ENCODE data around the gene ABCF3. TPM values are rescaled to one million over a fixed set of nuclear protein-coding genes. Genes with fewer than 3 reads are reported as not detected.
A peak's percentile ranks its signal among the peaks of the same experiment; 100 is the strongest.

The ABCF3 gene
- polyA plus RNA-seq, 3 donors from 2014 or later: 19.1 to 47.1 (median 28.9) TPM

DNA sequence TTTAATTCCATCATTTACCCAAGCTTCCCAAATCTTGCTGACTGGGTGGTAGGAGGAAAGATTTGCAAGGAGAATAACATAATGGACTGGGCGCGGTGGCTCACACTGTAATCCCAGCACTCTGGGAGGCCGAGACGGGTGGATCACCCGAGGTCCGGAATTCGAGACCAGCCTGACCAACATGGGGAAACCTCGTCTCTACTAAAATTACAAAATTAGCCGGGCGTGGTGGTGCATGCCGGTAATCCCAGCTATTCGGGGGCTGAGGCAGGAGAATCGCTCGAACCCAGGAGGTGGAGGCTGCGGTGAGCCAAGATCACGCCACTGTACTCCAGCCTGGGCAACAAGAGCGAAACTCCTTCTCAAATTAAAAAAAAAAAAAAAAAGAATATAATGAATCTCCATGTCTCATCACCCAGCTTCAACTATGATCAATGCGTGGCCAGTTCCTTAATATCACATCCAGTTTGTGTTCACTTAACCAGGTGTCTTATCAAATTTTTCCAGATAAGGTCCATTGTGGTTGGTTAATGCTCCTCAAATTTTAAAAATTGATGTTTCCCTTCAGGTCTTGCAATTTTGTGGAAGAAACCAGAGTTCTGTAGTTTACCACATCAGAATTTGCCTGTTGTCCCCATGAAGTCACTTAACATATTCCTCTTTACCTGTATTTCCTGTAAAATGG lies 1.3 kb upstream of the ABCF3 start:
- Mint-ChIP-seq H3K4me1 (peaks cover 34 to 41% of the 10 kb centered on the region in 2 donors), H3K27me3 (ENCODE audit: low read depth in 3 of 3) (peaks cover 5 to 10% (median 8%) of the 10 kb centered on the region in 3 donors), H3K9me3 (no peaks in the 10 kb centered on the region), H3K27ac (peak overlapping the region; percentile 67 to 99 (median 92)), H3K36me3 (peaks cover 7 to 42% (median 17%) of the 10 kb centered on the region in 3 donors), H3K4me3 (peak overlapping the region; percentile 96 to 99 (median 97))
- no peak for DNase-seq

GRCh38 chr3:184185461-184186183 lies 377 bp upstream of the ABCF3 start:
- peak overlapping the region; percentile 89 to 99 (median 96) for H3K27ac Mint-ChIP-seq
- peaks cover 10 to 42% (median 21%) of the 10 kb centered on the region in 3 donors for H3K36me3 Mint-ChIP-seq
- H3K4me1 Mint-ChIP-seq: peaks cover 37 to 48% of the 10 kb centered on the region in 2 donors
- peak; percentile 99 to 100 (median 100) for DNase-seq
- H3K9me3 Mint-ChIP-seq: no peaks in the 10 kb centered on the region
- H3K4me3 Mint-ChIP-seq: peak overlapping the region; percentile 96 to 99 (median 97)
- peaks cover 5 to 10% (median 8%) of the 10 kb centered on the region in 3 donors for H3K27me3 Mint-ChIP-seq (ENCODE audit: low read depth in 3 of 3)

DNA sequence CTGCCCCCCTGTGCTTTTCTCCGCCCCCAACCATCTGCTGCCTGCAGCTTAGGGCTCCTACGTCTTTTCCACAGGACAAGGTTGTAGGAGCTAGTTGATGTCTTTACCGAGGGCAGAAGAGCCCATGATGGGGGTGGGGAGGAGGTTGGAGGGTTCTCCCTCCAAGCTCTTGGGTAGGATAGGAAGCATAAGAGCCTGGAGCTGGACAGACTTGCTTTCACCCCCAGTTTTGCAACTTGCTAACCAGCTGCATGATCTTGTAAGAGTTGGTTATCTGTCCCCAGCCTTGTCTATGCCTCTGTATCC lies 856 bp downstream of the ABCF3 start:
- H3K9me3 Mint-ChIP-seq: no peaks in the 10 kb centered on the region
- H3K27ac Mint-ChIP-seq: peak overlapping the region; percentile 47 to 99 (median 93)
- no peak for DNase-seq
- peaks cover 5 to 10% (median 8%) of the 10 kb centered on the region in 3 donors for H3K27me3 Mint-ChIP-seq (ENCODE audit: low read depth in 3 of 3)
- H3K36me3 Mint-ChIP-seq: peaks cover 10 to 39% (median 13%) of the 10 kb centered on the region in 3 donors
- H3K4me1 Mint-ChIP-seq: peaks cover 37 to 48% of the 10 kb centered on the region in 2 donors
- H3K4me3 Mint-ChIP-seq: peak overlapping the region; percentile 96 to 99 (median 97)

DNA sequence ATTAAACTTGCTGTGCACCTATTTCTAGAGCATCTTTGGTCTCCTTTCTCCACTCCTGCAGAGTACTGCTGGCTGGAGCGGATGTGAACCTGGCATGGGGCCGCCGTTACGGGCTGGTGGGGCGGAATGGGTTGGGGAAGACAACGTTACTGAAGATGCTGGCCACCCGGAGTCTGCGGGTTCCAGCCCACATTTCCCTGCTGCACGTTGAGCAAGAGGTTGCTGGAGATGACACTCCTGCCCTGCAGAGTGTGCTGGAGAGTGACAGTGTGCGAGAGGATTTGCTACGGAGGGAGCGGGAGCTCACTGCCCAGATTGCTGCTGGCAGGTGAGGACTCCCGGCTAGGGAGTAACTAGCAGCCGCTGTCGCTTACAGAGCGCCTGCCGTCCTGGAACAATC lies 2.1 kb downstream of the ABCF3 start:
- Mint-ChIP-seq H3K27me3 (ENCODE audit: low read depth in 3 of 3) (peaks cover 5 to 10% (median 8%) of the 10 kb centered on the region in 3 donors), H3K27ac (peak overlapping the region in 1 of 6 donors; percentile 89), H3K36me3 (peaks cover 10 to 40% (median 15%) of the 10 kb centered on the region in 3 donors), H3K4me3 (peak overlapping the region in 3 of 5 donors; percentile 21 to 42 (median 29)), H3K9me3 (no peaks in the 10 kb centered on the region), H3K4me1 (peaks cover 37 to 48% of the 10 kb centered on the region in 2 donors)
- DNase-seq: no peak

DNA sequence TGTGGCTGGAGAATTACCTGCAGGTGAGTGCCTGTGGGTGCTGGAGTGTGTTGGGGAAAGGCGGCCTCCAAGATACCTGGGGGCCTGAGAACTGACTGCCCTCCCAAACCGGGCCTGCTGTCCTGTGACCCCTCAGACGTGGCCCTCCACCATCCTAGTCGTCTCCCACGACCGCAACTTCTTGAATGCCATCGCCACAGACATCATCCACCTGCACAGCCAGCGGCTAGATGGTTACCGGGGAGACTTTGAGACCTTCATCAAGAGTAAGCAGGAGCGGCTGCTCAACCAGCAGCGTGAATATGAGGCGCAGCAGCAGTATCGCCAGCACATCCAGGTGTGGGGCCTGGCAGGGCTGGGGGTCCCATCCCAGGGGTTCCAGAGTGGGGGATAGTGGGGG lies 3.4 kb downstream of the ABCF3 start:
- H3K27ac Mint-ChIP-seq: peak overlapping the region in 1 of 6 donors; percentile 17
- peaks cover 5 to 10% (median 8%) of the 10 kb centered on the region in 3 donors for H3K27me3 Mint-ChIP-seq (ENCODE audit: low read depth in 3 of 3)
- no peak overlapping the region for H3K4me3 Mint-ChIP-seq
- peaks cover 12 to 42% (median 17%) of the 10 kb centered on the region in 3 donors for H3K36me3 Mint-ChIP-seq
- H3K4me1 Mint-ChIP-seq: peaks cover 37 to 48% of the 10 kb centered on the region in 2 donors
- no peak for DNase-seq
- no peaks in the 10 kb centered on the region for H3K9me3 Mint-ChIP-seq

DNA sequence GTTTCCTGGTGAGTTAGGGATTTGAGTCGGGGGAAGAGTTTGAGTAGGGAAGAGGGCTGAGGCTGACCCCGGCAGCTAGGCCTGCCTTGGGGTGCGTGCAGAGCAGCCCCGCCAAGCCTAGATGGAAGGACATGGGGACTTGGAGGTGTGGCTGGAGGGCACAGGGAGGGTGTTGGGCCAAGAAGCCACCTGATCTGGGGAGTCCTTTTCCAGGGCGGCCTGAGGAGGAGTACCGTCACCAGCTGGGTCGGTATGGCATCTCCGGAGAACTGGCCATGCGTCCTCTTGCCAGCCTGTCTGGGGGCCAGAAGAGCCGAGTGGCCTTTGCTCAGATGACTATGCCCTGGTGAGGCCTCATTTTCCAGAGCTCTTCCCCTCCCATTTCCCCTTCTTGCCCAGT lies 6.9 kb downstream of the ABCF3 start:
- Mint-ChIP-seq H3K4me3 (no peak overlapping the region), H3K27ac (no peak overlapping the region), H3K27me3 (ENCODE audit: low read depth in 3 of 3) (peaks cover 0 to 2% (median 2%) of the 10 kb centered on the region in 3 donors), H3K36me3 (peaks cover 12 to 48% (median 22%) of the 10 kb centered on the region in 3 donors), H3K9me3 (no peaks in the 10 kb centered on the region), H3K4me1 (peaks cover 9 to 18% of the 10 kb centered on the region in 2 donors)
- no peak for DNase-seq

GRCh38 chr3:184193991-184194539 lies 8.1 kb downstream of the ABCF3 start:
- Mint-ChIP-seq H3K4me3 (no peak overlapping the region), H3K4me1 (peaks cover 3 to 9% of the 10 kb centered on the region in 2 donors), H3K9me3 (no peaks in the 10 kb centered on the region), H3K27ac (peak overlapping the region in 1 of 6 donors; percentile 8), H3K27me3 (ENCODE audit: low read depth in 3 of 3) (peaks cover 0 to 2% (median 2%) of the 10 kb centered on the region in 3 donors), H3K36me3 (peaks cover 12 to 43% (median 22%) of the 10 kb centered on the region in 3 donors)
- no peak for DNase-seq

DNA sequence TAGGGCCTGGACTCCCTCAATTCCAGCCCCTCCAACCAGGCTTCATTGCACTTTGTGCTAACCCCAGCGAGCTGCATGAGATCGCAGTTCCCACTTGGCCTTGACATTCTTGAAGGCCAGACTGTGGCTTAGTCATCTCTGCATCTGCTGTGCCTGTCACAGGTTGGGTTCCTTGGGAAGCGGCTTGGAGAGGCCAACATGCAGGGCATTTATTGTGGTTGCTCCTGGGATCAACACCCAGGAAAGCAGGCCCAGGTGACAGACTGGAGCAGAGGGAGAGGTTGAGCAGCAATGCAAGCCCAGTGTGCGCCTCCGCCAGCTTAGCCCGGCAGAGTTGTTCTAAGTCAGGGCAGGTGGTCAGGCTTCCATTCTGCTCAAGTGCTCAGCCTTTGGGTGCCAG lies 10.5 kb downstream of the ABCF3 start:
- H3K36me3 Mint-ChIP-seq: peaks cover 8 to 27% (median 17%) of the 10 kb centered on the region in 3 donors
- H3K27ac Mint-ChIP-seq: peak overlapping the region in 1 of 6 donors; percentile 64
- no peak overlapping the region for H3K4me3 Mint-ChIP-seq
- no peak for DNase-seq
- H3K9me3 Mint-ChIP-seq: no peaks in the 10 kb centered on the region
- peaks cover 0 to 2% (median 2%) of the 10 kb centered on the region in 3 donors for H3K27me3 Mint-ChIP-seq (ENCODE audit: low read depth in 3 of 3)
- no peaks in the 10 kb centered on the region for H3K4me1 Mint-ChIP-seq

GRCh38 chr3:184198509-184198908 lies 12.5 kb downstream of the ABCF3 start:
- Mint-ChIP-seq H3K27ac (no peak overlapping the region), H3K9me3 (no peaks in the 10 kb centered on the region), H3K27me3 (ENCODE audit: low read depth in 3 of 3) (peaks cover 2% of the 10 kb centered on the region in 3 donors), H3K36me3 (peaks cover 0 to 13% (median 12%) of the 10 kb centered on the region in 3 donors), H3K4me1 (no peaks in the 10 kb centered on the region), H3K4me3 (no peak overlapping the region)
- no peak for DNase-seq

DNA sequence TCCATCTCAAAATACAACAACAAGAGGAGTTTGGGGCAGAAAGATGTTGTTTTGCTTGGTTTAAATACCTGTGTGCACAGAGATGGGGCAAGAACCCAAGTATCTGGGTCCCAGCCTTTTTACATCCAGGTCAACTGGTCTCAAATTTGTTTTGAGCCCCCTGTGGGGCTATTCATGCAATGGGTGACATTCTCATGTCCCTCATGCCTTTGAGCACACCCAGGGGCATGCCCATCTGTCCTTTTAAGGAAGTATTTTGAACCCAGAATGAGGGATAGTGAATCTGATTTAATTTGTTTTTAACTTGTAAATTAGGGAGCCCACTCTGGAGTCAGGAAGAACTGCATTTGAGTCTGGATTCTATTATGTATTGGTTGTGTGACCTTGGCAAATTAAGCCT lies 14.8 kb downstream of the ABCF3 start:
- Mint-ChIP-seq H3K4me1 (no peaks in the 10 kb centered on the region), H3K9me3 (no peaks in the 10 kb centered on the region), H3K27ac (no peak overlapping the region), H3K27me3 (ENCODE audit: low read depth in 3 of 3) (peaks cover 2 to 4% (median 2%) of the 10 kb centered on the region in 3 donors), H3K4me3 (no peak overlapping the region), H3K36me3 (peaks cover 0 to 2% (median 0%) of the 10 kb centered on the region in 3 donors)
- no peak for DNase-seq

GRCh38 chr3:184203526-184203925 lies 17.5 kb downstream of the ABCF3 start:
- Mint-ChIP-seq H3K4me1 (no peaks in the 10 kb centered on the region), H3K36me3 (no peaks in the 10 kb centered on the region), H3K4me3 (no peak overlapping the region), H3K27me3 (ENCODE audit: low read depth in 3 of 3) (peaks cover 2 to 4% (median 2%) of the 10 kb centered on the region in 3 donors), H3K9me3 (no peaks in the 10 kb centered on the region), H3K27ac (no peak overlapping the region)
- DNase-seq: no peak

- Mint-ChIP-seq H3K4me1 (no peaks in the 10 kb centered on the region), H3K4me3 (no peak overlapping the region), H3K27me3 (ENCODE audit: low read depth in 3 of 3) (peaks cover 0 to 6% (median 4%) of the 10 kb centered on the region in 3 donors), H3K36me3 (no peaks in the 10 kb centered on the region), H3K9me3 (no peaks in the 10 kb centered on the region), H3K27ac (no peak overlapping the region)
- no peak for DNase-seq
Observed at GRCh38 chr3:184209146-184209923, 23.3 kb downstream of the ABCF3 start.

DNA sequence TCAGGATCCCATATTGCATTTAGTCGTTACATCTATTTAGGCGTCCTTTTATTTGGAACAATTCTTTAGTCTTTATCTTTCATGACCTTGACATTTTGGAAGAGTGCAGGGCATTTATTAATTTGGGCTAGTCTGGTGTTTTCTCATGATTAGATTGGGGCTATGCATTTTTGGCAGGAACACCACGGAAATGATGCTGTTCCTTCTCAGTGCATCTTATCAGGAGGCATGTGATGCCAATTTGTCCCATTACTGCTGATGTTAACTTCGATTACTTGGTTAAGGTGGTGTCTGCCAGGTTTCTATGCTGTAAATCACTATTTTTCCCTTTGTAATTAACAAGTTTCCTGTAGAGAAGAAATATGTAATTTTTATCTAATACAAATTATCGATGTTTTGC lies 25.3 kb downstream of the ABCF3 start:
- no peak for DNase-seq
- H3K27me3 Mint-ChIP-seq (ENCODE audit: low read depth in 3 of 3): peaks cover 0 to 7% (median 4%) of the 10 kb centered on the region in 3 donors
- no peaks in the 10 kb centered on the region for H3K9me3 Mint-ChIP-seq
- no peaks in the 10 kb centered on the region for H3K36me3 Mint-ChIP-seq
- H3K27ac Mint-ChIP-seq: no peak overlapping the region
- no peak overlapping the region for H3K4me3 Mint-ChIP-seq
- no peaks in the 10 kb centered on the region for H3K4me1 Mint-ChIP-seq
